ENCODE results near the gene GMCL1. TPM values are rescaled to one million over a fixed set of nuclear protein-coding genes. Genes with fewer than 3 reads are reported as not detected.

Gene GMCL1
- total RNA-seq (2021; fragmentation: NEBNext Ultra II Directional; extraction: Animal tissue kit (Norgen Biotek cat#: 25700)), result 10 to 100 TPM in 2 of 6 experiments, 1 to 10 TPM in 4; 6.5 to 11.2 (median 7.7) TPM
- long read RNA-seq, full-length matches to known transcripts, result 13 of 19 reads
- long read RNA-seq, partial matches to known transcripts, result 4 of 19 reads
- long read RNA-seq, other reads (novel, unspliced or antisense), result 2 of 19 reads

- Mint-ChIP-seq H3K27me3 (ENCODE audit: insufficient read depth) (no peaks in the 10 kb centered on the region), H3K27ac (peak within 1 kb of the TSS; percentile 97), H3K4me3 (peak within 1 kb of the TSS; percentile 92), H3K9me3 (no peaks in the 10 kb centered on the region), H3K36me3 (ENCODE audit: low read depth) (no peaks in the 10 kb centered on the region), H3K4me1 (ENCODE audit: low read depth) (peaks cover 44% of the 10 kb centered on the region)
- TF ChIP-seq CTCF (IDR thresholded peaks at IDR 0.05), result no peak
- DNase-seq, result peak; percentile 95
Measured at GRCh38 chr2:69829256-69830044, at the start of gene GMCL1. GMCL1 (plus strand) TSS chr2:69829660; CDS start chr2:69829893, 233 bp downstream.

GRCh38 chr2:69780921-69781320, 48.5 kb upstream of the GMCL1 start:
- H3K27me3 Mint-ChIP-seq (ENCODE audit: insufficient read depth), result peaks cover 3% of the 10 kb centered on the region; the same call in 1 of the 2 replicates
- TF ChIP-seq CTCF (IDR thresholded peaks at IDR 0.05), result no peak
- no peaks in the 10 kb centered on the region for H3K36me3 Mint-ChIP-seq (ENCODE audit: low read depth)
- no peak overlapping the region for H3K4me3 Mint-ChIP-seq
- H3K27ac Mint-ChIP-seq, result peak overlapping the region; percentile 19; the same call in 1 of the 2 replicates
- H3K4me1 Mint-ChIP-seq (ENCODE audit: low read depth), result peaks cover 26% of the 10 kb centered on the region
- no peaks in the 10 kb centered on the region for H3K9me3 Mint-ChIP-seq
- no peak for DNase-seq

GRCh38 chr2:69781321-69782248, 47.9 kb upstream of the GMCL1 start:
- H3K36me3 Mint-ChIP-seq (ENCODE audit: low read depth), result no peaks in the 10 kb centered on the region
- no peak for TF ChIP-seq CTCF (IDR thresholded peaks at IDR 0.05)
- no peak overlapping the region for H3K4me3 Mint-ChIP-seq
- H3K9me3 Mint-ChIP-seq, result no peaks in the 10 kb centered on the region
- no peaks in the 10 kb centered on the region; the same call in 1 of the 2 replicates for H3K27me3 Mint-ChIP-seq (ENCODE audit: insufficient read depth)
- H3K27ac Mint-ChIP-seq, result no peak overlapping the region
- DNase-seq, result no peak
- H3K4me1 Mint-ChIP-seq (ENCODE audit: low read depth), result peaks cover 26% of the 10 kb centered on the region

GRCh38 chr2:69784228-69784627, 45.2 kb upstream of the GMCL1 start:
- H3K36me3 Mint-ChIP-seq (ENCODE audit: low read depth), result peaks cover 11% of the 10 kb centered on the region
- TF ChIP-seq CTCF (IDR thresholded peaks at IDR 0.05), result no peak
- peaks cover 26% of the 10 kb centered on the region for H3K4me1 Mint-ChIP-seq (ENCODE audit: low read depth)
- DNase-seq, result no peak
- H3K27me3 Mint-ChIP-seq (ENCODE audit: insufficient read depth), result no peaks in the 10 kb centered on the region; the same call in 1 of the 2 replicates
- H3K27ac Mint-ChIP-seq, result no peak overlapping the region
- no peak overlapping the region for H3K4me3 Mint-ChIP-seq
- no peaks in the 10 kb centered on the region for H3K9me3 Mint-ChIP-seq

GRCh38 chr2:69785358-69785757, 44.1 kb upstream of the GMCL1 start:
- TF ChIP-seq CTCF (IDR thresholded peaks at IDR 0.05), result no peak
- no peaks in the 10 kb centered on the region for H3K9me3 Mint-ChIP-seq
- DNase-seq, result no peak
- no peak overlapping the region for H3K4me3 Mint-ChIP-seq
- no peaks in the 10 kb centered on the region; the same call in 1 of the 2 replicates for H3K27me3 Mint-ChIP-seq (ENCODE audit: insufficient read depth)
- H3K27ac Mint-ChIP-seq, result no peak overlapping the region
- H3K36me3 Mint-ChIP-seq (ENCODE audit: low read depth), result peaks cover 11% of the 10 kb centered on the region
- H3K4me1 Mint-ChIP-seq (ENCODE audit: low read depth), result peaks cover 29% of the 10 kb centered on the region
